Neural cell (in vitro differentiated cells): Measurements from ENCODE around the gene NARS2. TPM values are rescaled to one million over a fixed set of nuclear protein-coding genes. Genes with fewer than 3 reads are reported as not detected.

ENCODE experiments used
- H2AFZ ChIP-seq: fragments of 200-600, 300-800 bp; sonication (generic), shearing (Covaris generic); 2 replicates; pipeline ENCODE4 v1.6.0; 2014; ENCODE audit warnings: low read depth, mild to moderate bottlenecking, antibody characterized with exemption, low read length, moderate library complexity
- H3F3A ChIP-seq: fragments of 200-600 bp; shearing (Covaris generic); 2 replicates; pipeline ENCODE4 v1.6.1; 2016; ENCODE audit warnings: mild to moderate bottlenecking, moderate library complexity, mixed read lengths, antibody characterized with exemption, low read length; ENCODE audit not compliant: insufficient read depth, poor library complexity, severe bottlenecking
- H3K27ac ChIP-seq: fragments of 200-600, 300-800 bp; sonication (generic), shearing (Covaris generic); 2 replicates; pipeline ENCODE4 v1.5.1; 2014; ENCODE audit warnings: mild to moderate bottlenecking, low read length, moderate library complexity
- H3K27me3 ChIP-seq: fragments of 300-800, 200-600 bp; sonication (generic), shearing (Covaris generic); 2 replicates; pipeline ENCODE4 v1.6.0; 2014; ENCODE audit warnings: mild to moderate bottlenecking, low read depth, low read length, moderate library complexity; ENCODE audit not compliant: insufficient read depth
- H3K36me3 ChIP-seq: fragments of 300-800, 200-600 bp; sonication (generic), shearing (Covaris generic); 2 replicates; pipeline ENCODE4 v1.5.1; 2014; ENCODE audit warnings: mild to moderate bottlenecking, antibody characterized with exemption, low read length, moderate library complexity; ENCODE audit not compliant: insufficient read depth
- H3K4me2 ChIP-seq: fragments of 300-800, 200-600 bp; sonication (generic), shearing (Covaris generic); 2 replicates; pipeline ENCODE4 v1.6.0; 2014; ENCODE audit warnings: mild to moderate bottlenecking, low read length
- H3K4me3 ChIP-seq: fragments of 300-800, 200-600 bp; sonication (generic), shearing (Covaris generic); 2 replicates; pipeline ENCODE4 v1.5.1; 2014; ENCODE audit warnings: mild to moderate bottlenecking, low read length, moderate library complexity
- H3K79me2 ChIP-seq: fragments of 200-600 bp; shearing (Covaris generic); replicated peaks from 2 replicates; pipeline ENCODE4 v1.6.0; 2014; ENCODE audit warnings: mild to moderate bottlenecking, low read length, moderate library complexity; ENCODE audit not compliant: insufficient read depth
- H3K9ac ChIP-seq: fragments of 300-800, 200-600 bp; sonication (generic), shearing (Covaris generic); 2 replicates; pipeline ENCODE4 v1.6.1; 2016; ENCODE audit warnings: mild to moderate bottlenecking, low read length, mixed read lengths
- H3K9me2 ChIP-seq: fragments of 200-600 bp; shearing (Covaris generic); 2 replicates; pipeline ENCODE4 v1.6.1; 2016; ENCODE audit warnings: mild to moderate bottlenecking, low read length, mixed read lengths; ENCODE audit not compliant: insufficient read depth
- H3K9me3 ChIP-seq: fragments of 200-600, 300-800 bp; sonication (generic), shearing (Covaris generic); 2 replicates; pipeline ENCODE4 v1.6.1; 2016; ENCODE audit warnings: mild to moderate bottlenecking, mixed run types, low read length, moderate library complexity, mixed read lengths
- H4K20me1 ChIP-seq: fragments of 200-600 bp; shearing (Covaris generic); 2 replicates; pipeline ENCODE4 v1.6.1; 2016; ENCODE audit warnings: mild to moderate bottlenecking, mixed run types; ENCODE audit not compliant: insufficient read depth
- CTCF ChIP-seq: fragments of 450-650 bp; IDR thresholded peaks from 2 replicates; pipeline ENCODE4 v1.5.1; 2014; ENCODE audit warnings: antibody characterized with exemption, mild to moderate bottlenecking, moderate library complexity; ENCODE audit not compliant: poor library complexity, severe bottlenecking
- EP300 ChIP-seq: fragments of 450-650 bp; conservative IDR thresholded peaks from 2 replicates; pipeline ENCODE4 v1.6.1; 2014; ENCODE audit warnings: antibody characterized with exemption, mild to moderate bottlenecking, moderate library complexity; ENCODE audit not compliant: poor library complexity, severe bottlenecking
- EZH2 ChIP-seq: fragments of 200-600, 300-800 bp; shearing (Covaris generic), sonication (generic); IDR thresholded peaks from 2 replicates; pipeline ENCODE4 v1.6.1; 2014; ENCODE audit warnings: antibody characterized with exemption, low read length, borderline replicate concordance, mild to moderate bottlenecking; ENCODE audit not compliant: insufficient read depth, poor library complexity, severe bottlenecking
- MXI1 ChIP-seq: fragments of 450-650 bp; conservative IDR thresholded peaks from 2 replicates; pipeline ENCODE4 v1.6.1; 2014; ENCODE audit warnings: antibody characterized with exemption, mild to moderate bottlenecking; ENCODE audit not compliant: poor library complexity, severe bottlenecking
- POLR2AphosphoS5 ChIP-seq: IDR thresholded peaks from 2 replicates; pipeline ENCODE4 v1.6.1; 2012
- RAD21 ChIP-seq: fragments of 450-650 bp; conservative IDR thresholded peaks from 2 replicates; pipeline ENCODE4 v1.6.1; 2014; ENCODE audit warnings: antibody characterized with exemption, mild to moderate bottlenecking, moderate library complexity
- SMC3 ChIP-seq: fragments of 450-650 bp; conservative IDR thresholded peaks from 2 replicates; pipeline ENCODE4 v1.6.1; 2014; ENCODE audit warnings: antibody characterized with exemption, mild to moderate bottlenecking, moderate library complexity; ENCODE audit not compliant: poor library complexity
- TAF1 ChIP-seq: IDR thresholded peaks from 2 replicates; pipeline ENCODE4 v1.6.1; 2012; ENCODE audit warnings: low read depth
- polyA plus RNA-seq: library from polyadenylated mRNA; depleted of rRNA; stranded (reverse); fragments of >200 nt; gene quantifications from 2 replicates; pipeline ENCODE4 v1.2.3, GENCODE V29; 2014
- TF ChIP-seq, protein P1 (sequence below): IDR thresholded peaks from 2 replicates; pipeline ENCODE4 v1.6.1; 2012; ENCODE audit warnings: borderline replicate concordance

Gene NARS2
- polyA plus RNA-seq, 1 donor from 2014 or later, result 39.6 TPM

DNA sequence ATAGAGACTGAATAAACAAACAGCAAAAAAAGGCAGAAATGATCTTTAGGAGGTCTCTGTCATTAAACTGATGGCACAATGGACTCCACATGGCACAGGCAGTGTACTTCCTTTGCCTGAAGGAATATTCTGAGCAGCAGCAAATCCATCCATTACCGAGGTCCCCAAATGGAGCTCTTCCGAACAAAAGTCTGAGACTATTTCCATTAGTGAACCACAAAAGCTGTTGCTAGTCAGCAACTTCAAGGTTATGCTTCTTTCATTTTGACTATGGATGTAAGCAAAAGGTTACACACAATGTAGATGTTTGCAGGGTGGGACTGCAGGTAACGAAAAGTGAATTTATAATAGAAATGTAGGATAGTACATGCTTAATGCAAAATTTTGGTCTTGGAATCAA is 14.5 kb downstream of the NARS2 start:
- Histone ChIP-seq H3K4me3 (no peak overlapping the region), H3K27ac (no peak overlapping the region), H3K4me2 (no peak overlapping the region), H4K20me1 (no peaks in the 10 kb centered on the region), H2AFZ (no peak overlapping the region), H3K36me3 (no peaks in the 10 kb centered on the region), H3F3A (no peaks in the 10 kb centered on the region), H3K79me2 (no peaks in the 10 kb centered on the region), H3K9me3 (no peaks in the 10 kb centered on the region), H3K9ac (no peak overlapping the region), H3K9me2 (no peaks in the 10 kb centered on the region), H3K27me3 (no peaks in the 10 kb centered on the region)
- TF ChIP-seq EP300 (no peak), SMC3 (no peak)

DNA sequence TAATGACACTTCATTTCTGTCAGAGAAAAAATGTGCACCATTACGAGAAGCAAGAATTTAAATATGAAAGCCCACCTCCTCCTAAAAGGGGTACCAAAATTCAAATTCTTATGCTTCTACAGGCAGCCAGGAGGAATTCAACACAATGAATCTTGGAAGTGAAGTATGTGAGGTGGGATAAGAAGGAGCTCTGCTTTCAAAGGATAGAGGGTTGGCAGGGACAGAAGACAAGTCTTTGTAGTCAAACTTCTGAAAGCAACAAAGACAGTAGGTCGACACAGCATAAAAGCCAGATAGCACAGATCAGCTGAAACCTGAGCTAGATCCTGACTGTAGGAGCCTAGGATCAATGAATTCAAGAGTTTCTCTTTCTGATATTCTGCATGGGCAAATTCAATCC is 17.4 kb downstream of the NARS2 start:
- no peak overlapping the region for H3K27ac ChIP-seq
- H3K9ac ChIP-seq, result no peak overlapping the region
- H3F3A ChIP-seq, result no peaks in the 10 kb centered on the region
- H3K27me3 ChIP-seq, result no peaks in the 10 kb centered on the region
- no peak overlapping the region for H2AFZ ChIP-seq
- no peaks in the 10 kb centered on the region for H3K36me3 ChIP-seq
- H3K9me3 ChIP-seq, result no peaks in the 10 kb centered on the region
- no peaks in the 10 kb centered on the region for H3K79me2 ChIP-seq
- H4K20me1 ChIP-seq, result no peaks in the 10 kb centered on the region
- no peak overlapping the region for H3K4me2 ChIP-seq
- no peak overlapping the region for H3K4me3 ChIP-seq
- no peak for TF ChIP-seq EZH2
- TF ChIP-seq RAD21, result no peak
- no peak for TF ChIP-seq MXI1
- TF ChIP-seq, protein P1, sequence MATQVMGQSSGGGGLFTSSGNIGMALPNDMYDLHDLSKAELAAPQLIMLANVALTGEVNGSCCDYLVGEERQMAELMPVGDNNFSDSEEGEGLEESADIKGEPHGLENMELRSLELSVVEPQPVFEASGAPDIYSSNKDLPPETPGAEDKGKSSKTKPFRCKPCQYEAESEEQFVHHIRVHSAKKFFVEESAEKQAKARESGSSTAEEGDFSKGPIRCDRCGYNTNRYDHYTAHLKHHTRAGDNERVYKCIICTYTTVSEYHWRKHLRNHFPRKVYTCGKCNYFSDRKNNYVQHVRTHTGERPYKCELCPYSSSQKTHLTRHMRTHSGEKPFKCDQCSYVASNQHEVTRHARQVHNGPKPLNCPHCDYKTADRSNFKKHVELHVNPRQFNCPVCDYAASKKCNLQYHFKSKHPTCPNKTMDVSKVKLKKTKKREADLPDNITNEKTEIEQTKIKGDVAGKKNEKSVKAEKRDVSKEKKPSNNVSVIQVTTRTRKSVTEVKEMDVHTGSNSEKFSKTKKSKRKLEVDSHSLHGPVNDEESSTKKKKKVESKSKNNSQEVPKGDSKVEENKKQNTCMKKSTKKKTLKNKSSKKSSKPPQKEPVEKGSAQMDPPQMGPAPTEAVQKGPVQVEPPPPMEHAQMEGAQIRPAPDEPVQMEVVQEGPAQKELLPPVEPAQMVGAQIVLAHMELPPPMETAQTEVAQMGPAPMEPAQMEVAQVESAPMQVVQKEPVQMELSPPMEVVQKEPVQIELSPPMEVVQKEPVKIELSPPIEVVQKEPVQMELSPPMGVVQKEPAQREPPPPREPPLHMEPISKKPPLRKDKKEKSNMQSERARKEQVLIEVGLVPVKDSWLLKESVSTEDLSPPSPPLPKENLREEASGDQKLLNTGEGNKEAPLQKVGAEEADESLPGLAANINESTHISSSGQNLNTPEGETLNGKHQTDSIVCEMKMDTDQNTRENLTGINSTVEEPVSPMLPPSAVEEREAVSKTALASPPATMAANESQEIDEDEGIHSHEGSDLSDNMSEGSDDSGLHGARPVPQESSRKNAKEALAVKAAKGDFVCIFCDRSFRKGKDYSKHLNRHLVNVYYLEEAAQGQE, result no peak
- no peak for TF ChIP-seq POLR2AphosphoS5
- TF ChIP-seq CTCF, result no peak
- TF ChIP-seq EP300, result no peak
- no peak for TF ChIP-seq TAF1
- no peak for TF ChIP-seq SMC3
- H3K9me2 ChIP-seq, result no peaks in the 10 kb centered on the region

- Histone ChIP-seq H3K4me2 (no peak overlapping the region), H3K27ac (no peak overlapping the region), H3K27me3 (no peaks in the 10 kb centered on the region), H3K4me3 (no peak overlapping the region), H4K20me1 (no peaks in the 10 kb centered on the region), H3K9ac (no peak overlapping the region), H3F3A (no peaks in the 10 kb centered on the region), H3K79me2 (no peaks in the 10 kb centered on the region), H3K36me3 (no peaks in the 10 kb centered on the region), H3K9me2 (no peaks in the 10 kb centered on the region), H3K9me3 (no peaks in the 10 kb centered on the region), H2AFZ (no peak overlapping the region)
- TF ChIP-seq CTCF (no peak), TAF1 (no peak), SMC3 (no peak), POLR2AphosphoS5 (no peak), RAD21 (no peak), EZH2 (no peak), MXI1 (no peak), EP300 (no peak)
- TF ChIP-seq, protein P1, result no peak
These were observed 19.1 kb downstream of the NARS2 start for GRCh38 chr11:78555592-78555991.
